Endothelial cell (in vitro differentiated cells): ENCODE measurements around the gene ARSI. TPM values are rescaled to one million over a fixed set of nuclear protein-coding genes. Genes with fewer than 3 reads are reported as not detected.

Experiments used
- DNase-seq: peaks from one replicate; pipeline ENCODE4 v3.0.0; 2021; ENCODE audit warnings: low spot score
- H3K27ac Mint-ChIP-seq: one replicate; pipeline ENCODE4 v1.8.0; 2021; ENCODE audit warnings: mixed read lengths, inconsistent platforms; ENCODE audit not compliant: unreplicated experiment
- H3K27me3 Mint-ChIP-seq: one replicate; pipeline ENCODE4 v1.8.0; 2021; ENCODE audit warnings: mild to moderate bottlenecking, moderate library complexity, mixed read lengths, inconsistent platforms; ENCODE audit not compliant: unreplicated experiment
- H3K36me3 Mint-ChIP-seq: one replicate; pipeline ENCODE4 v1.8.0; 2021; ENCODE audit warnings: mild to moderate bottlenecking, low read depth, mixed read lengths, inconsistent platforms; ENCODE audit not compliant: unreplicated experiment
- H3K4me1 Mint-ChIP-seq: one replicate; pipeline ENCODE4 v1.8.0; 2021; ENCODE audit warnings: mild to moderate bottlenecking, mixed read lengths, inconsistent platforms; ENCODE audit not compliant: unreplicated experiment
- H3K4me3 Mint-ChIP-seq: one replicate; pipeline ENCODE4 v1.8.0; 2021; ENCODE audit warnings: mild to moderate bottlenecking, mixed read lengths, inconsistent platforms; ENCODE audit not compliant: unreplicated experiment
- H3K9me3 Mint-ChIP-seq: one replicate; pipeline ENCODE4 v1.8.0; 2021; ENCODE audit warnings: mixed read lengths, inconsistent platforms; ENCODE audit not compliant: unreplicated experiment
- total RNA-seq: library from RNA; stranded (reverse); fragmentation: NEBNext Ultra II Directional; extraction: Animal tissue kit (Norgen Biotek cat#: 25700); gene quantifications from one replicate; pipeline ENCODE4 v1.2.1, GENCODE V29; 2021; ENCODE audit not compliant: unreplicated experiment
- TF ChIP-seq, protein P1 (sequence below): fragments of 200-600 bp; sonication (generic); IDR thresholded peaks from one replicate; pipeline ENCODE4 v1.5.0; 2021; ENCODE audit warnings: antibody characterized with exemption; ENCODE audit not compliant: unreplicated experiment

ARSI gene
- total RNA-seq, 1 donor from 2014 or later, result 3.8 TPM

DNA sequence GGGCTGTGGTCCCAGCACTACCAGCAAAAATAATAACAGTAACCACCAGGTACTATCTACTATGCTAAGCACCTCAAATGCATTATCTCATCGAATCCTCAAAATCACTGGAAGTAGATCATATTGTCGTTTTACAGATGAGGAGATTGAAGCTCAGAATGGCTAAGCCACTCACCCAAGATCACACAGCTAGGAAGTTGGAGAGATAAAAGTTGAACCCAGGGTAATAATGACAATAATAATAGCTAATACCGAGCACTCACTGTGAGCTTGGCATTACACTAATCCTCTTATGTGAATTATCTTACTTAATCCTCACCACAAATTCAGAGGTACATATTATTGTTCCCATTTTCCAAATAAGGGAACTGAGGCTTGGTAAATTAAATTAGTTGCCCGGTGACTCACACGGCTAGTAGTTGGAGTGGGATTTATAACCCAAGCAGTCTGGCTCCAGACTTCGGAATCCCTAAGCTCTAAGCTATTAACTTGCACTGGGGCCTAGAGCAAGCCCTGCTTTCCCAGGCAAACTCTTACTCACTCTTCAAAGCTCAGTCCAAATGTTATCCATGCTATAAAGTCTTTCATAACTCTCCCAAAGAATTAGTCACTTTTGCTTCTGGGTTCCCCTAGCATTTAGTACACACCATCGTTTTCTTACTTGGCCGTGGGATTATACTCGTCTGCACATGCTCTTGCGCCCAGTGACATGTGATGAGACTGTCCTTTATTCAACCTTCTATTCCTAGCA, 3.8 kb downstream of the ARSI start:
- Mint-ChIP-seq H3K4me3 (no peak overlapping the region), H3K36me3 (no peaks in the 10 kb centered on the region), H3K27ac (no peak overlapping the region), H3K27me3 (peaks cover 5% of the 10 kb centered on the region), H3K9me3 (no peaks in the 10 kb centered on the region), H3K4me1 (peaks cover 15% of the 10 kb centered on the region)
- DNase-seq, result no peak
- TF ChIP-seq, protein P1, sequence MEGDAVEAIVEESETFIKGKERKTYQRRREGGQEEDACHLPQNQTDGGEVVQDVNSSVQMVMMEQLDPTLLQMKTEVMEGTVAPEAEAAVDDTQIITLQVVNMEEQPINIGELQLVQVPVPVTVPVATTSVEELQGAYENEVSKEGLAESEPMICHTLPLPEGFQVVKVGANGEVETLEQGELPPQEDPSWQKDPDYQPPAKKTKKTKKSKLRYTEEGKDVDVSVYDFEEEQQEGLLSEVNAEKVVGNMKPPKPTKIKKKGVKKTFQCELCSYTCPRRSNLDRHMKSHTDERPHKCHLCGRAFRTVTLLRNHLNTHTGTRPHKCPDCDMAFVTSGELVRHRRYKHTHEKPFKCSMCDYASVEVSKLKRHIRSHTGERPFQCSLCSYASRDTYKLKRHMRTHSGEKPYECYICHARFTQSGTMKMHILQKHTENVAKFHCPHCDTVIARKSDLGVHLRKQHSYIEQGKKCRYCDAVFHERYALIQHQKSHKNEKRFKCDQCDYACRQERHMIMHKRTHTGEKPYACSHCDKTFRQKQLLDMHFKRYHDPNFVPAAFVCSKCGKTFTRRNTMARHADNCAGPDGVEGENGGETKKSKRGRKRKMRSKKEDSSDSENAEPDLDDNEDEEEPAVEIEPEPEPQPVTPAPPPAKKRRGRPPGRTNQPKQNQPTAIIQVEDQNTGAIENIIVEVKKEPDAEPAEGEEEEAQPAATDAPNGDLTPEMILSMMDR, result no peak

DNA sequence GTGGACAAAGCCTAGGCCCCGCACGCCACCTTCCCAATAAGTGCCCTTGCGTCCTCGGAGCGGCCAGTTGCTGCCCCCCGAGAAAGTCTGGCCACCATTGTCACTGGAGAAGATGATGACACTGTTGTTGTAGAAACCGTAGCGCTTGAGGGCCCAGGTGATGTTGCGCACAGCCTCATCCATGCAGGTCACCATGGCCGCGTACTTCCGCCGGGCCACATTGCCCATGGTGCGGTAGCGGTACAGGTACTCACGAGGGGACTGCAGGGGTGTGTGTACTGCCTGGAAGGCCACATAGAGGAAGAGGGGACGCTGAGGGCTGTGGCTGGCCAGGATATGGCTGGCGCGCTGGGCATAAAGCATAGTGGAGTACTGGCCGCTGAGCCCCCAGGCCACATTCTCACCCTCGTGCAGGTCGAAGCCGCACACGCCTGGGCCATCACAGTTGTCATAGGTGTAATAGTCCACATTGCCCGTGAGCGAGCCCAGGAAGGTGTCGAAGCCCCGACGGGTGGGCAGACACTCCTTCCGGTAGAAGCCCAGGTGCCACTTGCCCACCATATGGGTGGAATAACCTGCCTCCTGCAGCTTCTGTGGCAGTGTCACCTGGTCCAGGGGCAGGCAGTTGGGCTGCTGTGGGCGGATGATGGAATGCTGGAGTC, 4.6 kb downstream of the ARSI start:
- no peak for DNase-seq
- peaks cover 17% of the 10 kb centered on the region for H3K4me1 Mint-ChIP-seq
- TF ChIP-seq, protein P1, result no peak
- peaks cover 5% of the 10 kb centered on the region for H3K27me3 Mint-ChIP-seq
- H3K9me3 Mint-ChIP-seq, result no peaks in the 10 kb centered on the region
- no peak overlapping the region for H3K4me3 Mint-ChIP-seq
- no peak overlapping the region for H3K27ac Mint-ChIP-seq
- no peaks in the 10 kb centered on the region for H3K36me3 Mint-ChIP-seq

GRCh38 chr5:150297236-150297890, 5.3 kb downstream of the ARSI start:
- no peaks in the 10 kb centered on the region for H3K36me3 Mint-ChIP-seq
- no peak overlapping the region for H3K27ac Mint-ChIP-seq
- TF ChIP-seq, protein P1, result no peak
- H3K27me3 Mint-ChIP-seq, result peaks cover 5% of the 10 kb centered on the region
- no peak for DNase-seq
- H3K9me3 Mint-ChIP-seq, result no peaks in the 10 kb centered on the region
- H3K4me3 Mint-ChIP-seq, result no peak overlapping the region
- peaks cover 20% of the 10 kb centered on the region for H3K4me1 Mint-ChIP-seq

DNA sequence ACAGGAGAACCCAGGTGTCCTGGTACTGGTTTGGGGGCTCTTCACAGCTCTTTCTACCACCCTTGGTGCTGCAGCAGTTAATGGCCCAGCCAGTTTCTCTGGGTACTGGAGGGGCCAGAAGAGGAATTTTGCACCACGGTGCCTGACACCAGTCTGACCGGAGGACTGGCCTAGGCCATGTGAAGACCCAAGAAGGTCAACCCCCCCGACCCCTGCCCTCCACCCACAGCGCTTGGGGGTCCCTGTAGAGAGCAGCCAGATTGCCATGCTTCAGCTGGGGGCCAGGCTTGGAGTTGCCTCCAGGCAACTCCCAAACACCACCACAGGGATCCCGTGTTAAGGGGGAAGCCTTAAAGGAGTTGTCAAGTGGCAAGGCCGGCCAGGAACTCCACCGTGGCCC, 6.2 kb downstream of the ARSI start:
- H3K4me3 Mint-ChIP-seq, result no peak overlapping the region
- peaks cover 17% of the 10 kb centered on the region for H3K4me1 Mint-ChIP-seq
- H3K27me3 Mint-ChIP-seq, result peaks cover 2% of the 10 kb centered on the region
- H3K36me3 Mint-ChIP-seq, result no peaks in the 10 kb centered on the region
- no peaks in the 10 kb centered on the region for H3K9me3 Mint-ChIP-seq
- TF ChIP-seq, protein P1, result no peak
- H3K27ac Mint-ChIP-seq, result no peak overlapping the region
- no peak for DNase-seq
